ENCODE measurements around the gene TRABD2B. TPM values are rescaled to one million over a fixed set of nuclear protein-coding genes. Genes with fewer than 3 reads are reported as not detected.

The TRABD2B gene
- total and polyA plus RNA-seq, 7 donors, result 0.08 to 0.76 (median 0.42) TPM

DNA sequence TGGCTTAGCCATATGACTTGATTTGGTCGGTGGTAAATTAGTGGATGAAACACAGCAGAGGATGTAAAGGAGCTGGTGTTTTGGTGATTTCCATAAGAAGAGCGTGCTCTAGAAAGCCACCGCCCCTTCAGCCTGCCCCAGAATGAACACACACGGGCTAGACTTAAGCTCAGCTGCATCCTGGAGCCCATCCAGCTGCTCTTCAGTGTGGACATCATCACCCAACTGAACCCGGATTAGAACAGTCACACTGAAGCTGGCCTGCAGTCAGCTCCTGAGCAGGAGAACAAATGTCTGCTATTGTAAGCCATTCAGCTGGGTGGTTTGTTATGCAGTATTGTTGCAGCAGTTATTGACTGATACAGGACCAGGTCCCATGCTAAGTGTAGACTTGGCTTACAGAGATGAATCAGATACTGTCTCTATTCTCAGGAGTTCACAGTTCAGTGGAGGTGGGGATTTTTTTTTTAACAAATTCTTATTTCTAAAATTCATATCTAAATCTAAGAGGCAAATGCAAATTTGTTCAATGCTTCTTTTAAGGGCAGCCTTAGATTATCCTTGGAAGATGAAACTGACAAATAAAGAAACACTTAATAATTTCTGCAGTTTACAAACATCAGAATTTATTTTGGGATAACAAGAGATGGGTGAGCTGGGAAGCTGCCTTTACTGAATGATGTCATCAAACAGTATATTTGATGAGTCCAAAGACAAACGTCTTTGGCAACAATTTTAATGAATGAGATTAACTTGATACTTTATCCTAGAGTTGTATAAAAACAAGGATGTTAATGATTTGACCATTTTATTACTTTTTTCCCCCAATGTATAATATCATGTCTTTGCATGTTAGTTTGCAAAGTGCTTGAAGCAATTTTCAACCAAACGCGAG lies 251.2 kb downstream of the TRABD2B start:
- intact Hi-C loops (cut with DNase I), result no loop called here

DNA sequence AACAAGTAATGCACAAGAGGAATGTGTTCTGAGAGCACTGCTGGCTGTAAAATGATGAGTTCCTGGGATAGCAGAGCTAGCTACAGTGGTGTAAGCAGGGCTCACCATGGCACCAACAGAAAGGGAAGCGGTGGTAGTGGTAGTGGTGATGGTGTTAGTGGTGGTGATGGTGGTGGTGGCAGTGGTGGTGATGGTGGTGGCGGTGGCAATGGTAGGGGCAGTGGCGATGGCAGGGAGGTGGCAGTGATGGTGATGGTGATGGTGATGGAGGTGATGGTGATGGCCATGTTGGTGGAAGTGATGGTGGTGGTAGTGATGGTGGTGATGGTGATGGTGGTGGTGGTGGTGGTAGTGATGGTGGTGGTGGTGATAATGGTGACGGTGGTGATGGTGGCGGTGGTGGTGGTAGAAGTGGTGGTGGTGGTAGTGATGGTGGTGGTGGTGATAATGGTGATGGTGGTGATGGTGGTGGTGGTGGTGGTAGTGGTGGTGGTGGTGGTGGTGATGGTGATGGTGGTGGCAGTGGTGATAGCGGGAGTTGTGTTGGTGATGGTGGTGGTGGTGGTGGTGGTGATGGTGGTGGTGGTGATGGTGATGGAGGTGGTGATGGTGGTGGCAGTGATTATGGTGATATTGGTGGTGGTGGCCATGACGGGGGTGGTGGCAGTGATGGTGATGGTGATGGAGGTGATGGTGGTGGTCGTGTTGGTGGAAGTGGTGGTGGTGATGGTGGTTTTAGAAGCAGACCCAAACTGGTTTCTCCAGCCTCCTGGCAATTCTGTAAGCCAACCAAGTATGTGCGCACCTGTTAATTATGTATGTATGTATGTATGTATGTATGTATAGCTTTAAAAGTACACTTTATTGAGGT lies 254.1 kb downstream of the TRABD2B start:
- TF ChIP-seq, protein P1, sequence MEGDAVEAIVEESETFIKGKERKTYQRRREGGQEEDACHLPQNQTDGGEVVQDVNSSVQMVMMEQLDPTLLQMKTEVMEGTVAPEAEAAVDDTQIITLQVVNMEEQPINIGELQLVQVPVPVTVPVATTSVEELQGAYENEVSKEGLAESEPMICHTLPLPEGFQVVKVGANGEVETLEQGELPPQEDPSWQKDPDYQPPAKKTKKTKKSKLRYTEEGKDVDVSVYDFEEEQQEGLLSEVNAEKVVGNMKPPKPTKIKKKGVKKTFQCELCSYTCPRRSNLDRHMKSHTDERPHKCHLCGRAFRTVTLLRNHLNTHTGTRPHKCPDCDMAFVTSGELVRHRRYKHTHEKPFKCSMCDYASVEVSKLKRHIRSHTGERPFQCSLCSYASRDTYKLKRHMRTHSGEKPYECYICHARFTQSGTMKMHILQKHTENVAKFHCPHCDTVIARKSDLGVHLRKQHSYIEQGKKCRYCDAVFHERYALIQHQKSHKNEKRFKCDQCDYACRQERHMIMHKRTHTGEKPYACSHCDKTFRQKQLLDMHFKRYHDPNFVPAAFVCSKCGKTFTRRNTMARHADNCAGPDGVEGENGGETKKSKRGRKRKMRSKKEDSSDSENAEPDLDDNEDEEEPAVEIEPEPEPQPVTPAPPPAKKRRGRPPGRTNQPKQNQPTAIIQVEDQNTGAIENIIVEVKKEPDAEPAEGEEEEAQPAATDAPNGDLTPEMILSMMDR (IDR thresholded peaks at IDR 0.05), result no peak
- Histone ChIP-seq H3K36me3 (ENCODE audit: insufficient read depth in 1 of 2, low read depth in 1 of 2) (no peaks in the 10 kb centered on the region), H3K9me3 (peaks cover 7% of the 10 kb centered on the region), H3K27me3 (ENCODE audit: insufficient read depth in 3 of 3, low read length in 2 of 3) (peaks cover 0 to 5% (median 3%) of the 10 kb centered on the region in 3 donors), H3K27ac (no peak overlapping the region), H3K4me1 (no peaks in the 10 kb centered on the region), H3K4me3 (no peak overlapping the region)
- intact Hi-C loops (cut with DNase I), result no loop called here
- no peak for ATAC-seq
- WGBS, 3 donors, result 85 to 88% (median 86%) methylated on average over 9 of the region's 9 CpGs
- DNase-seq, result no peak

More for the DNA sequence above, 251.2 kb downstream of the TRABD2B start:
- H3K4me1 ChIP-seq, result no peaks in the 10 kb centered on the region
- H3K9me3 ChIP-seq, result peaks cover 5% of the 10 kb centered on the region
- H3K27me3 ChIP-seq (ENCODE audit: insufficient read depth in 3 of 3, low read length in 2 of 3), result peaks cover 0 to 3% (median 3%) of the 10 kb centered on the region in 3 donors
- no peak overlapping the region for H3K4me3 ChIP-seq
- WGBS, 3 donors, result 44 to 52% (median 49%) methylated on average over 8 of the region's 8 CpGs
- DNase-seq, result no peak
- H3K27ac ChIP-seq, result no peak overlapping the region
- ATAC-seq, result no peak
- TF ChIP-seq, protein P1 (IDR thresholded peaks at IDR 0.05), result no peak
- no peaks in the 10 kb centered on the region for H3K36me3 ChIP-seq (ENCODE audit: insufficient read depth in 1 of 2, low read depth in 1 of 2)

DNA sequence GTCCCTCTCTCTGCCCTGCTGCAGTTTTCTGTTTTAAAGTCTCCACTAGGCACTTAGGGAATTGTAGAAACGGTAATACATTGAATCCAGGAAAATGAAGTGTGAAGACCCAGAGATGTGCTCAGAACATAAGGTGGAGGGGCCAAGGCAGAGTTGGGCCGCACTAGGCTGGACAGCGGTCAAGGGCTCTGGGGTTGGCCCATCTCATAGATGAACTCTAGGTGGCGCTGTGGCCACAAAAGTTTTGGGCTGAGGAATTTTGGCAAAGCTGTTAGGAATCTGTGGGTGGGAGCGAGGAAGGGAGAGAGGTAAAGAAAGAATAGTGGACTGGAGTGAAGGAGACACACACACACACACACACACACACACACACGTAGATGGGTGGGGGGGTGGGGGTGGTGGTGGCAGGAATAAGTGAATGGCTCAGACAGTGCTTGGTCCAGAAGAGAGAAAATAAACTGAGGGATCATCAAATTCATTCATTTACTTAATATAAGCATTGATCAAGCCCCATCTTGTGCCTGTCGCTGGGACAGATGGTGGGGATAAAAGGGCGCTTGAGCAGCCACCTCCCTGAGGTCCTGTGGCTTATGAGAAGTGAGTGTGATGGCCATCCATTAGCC lies 258.5 kb downstream of the TRABD2B start:
- intact Hi-C loops (cut with DNase I), result loop anchor here in 1 of 2 donors (2.0 kb wide), 1 partner anchor 318 kb away; no protein-coding TSS in a partner anchor
- H3K9me3 ChIP-seq, result peaks cover 7% of the 10 kb centered on the region
- H3K4me3 ChIP-seq, result no peak overlapping the region
- DNase-seq, result peak; percentile 45 to 64
- WGBS, 3 donors, result 15 to 22% (median 16%) methylated on average over 7 to 8 of the region's 8 CpGs
- H3K36me3 ChIP-seq (ENCODE audit: insufficient read depth in 1 of 2, low read depth in 1 of 2), result no peaks in the 10 kb centered on the region
- peak in 3 of 4 donors; percentile 66 to 72 (median 71) for ATAC-seq
- H3K27ac ChIP-seq, result no peak overlapping the region
- H3K27me3 ChIP-seq (ENCODE audit: insufficient read depth in 3 of 3, low read length in 2 of 3), result peaks cover 0 to 17% (median 3%) of the 10 kb centered on the region in 3 donors
- TF ChIP-seq, protein P1 (IDR thresholded peaks at IDR 0.05), result peak; percentile 60
- H3K4me1 ChIP-seq, result no peaks in the 10 kb centered on the region

DNA sequence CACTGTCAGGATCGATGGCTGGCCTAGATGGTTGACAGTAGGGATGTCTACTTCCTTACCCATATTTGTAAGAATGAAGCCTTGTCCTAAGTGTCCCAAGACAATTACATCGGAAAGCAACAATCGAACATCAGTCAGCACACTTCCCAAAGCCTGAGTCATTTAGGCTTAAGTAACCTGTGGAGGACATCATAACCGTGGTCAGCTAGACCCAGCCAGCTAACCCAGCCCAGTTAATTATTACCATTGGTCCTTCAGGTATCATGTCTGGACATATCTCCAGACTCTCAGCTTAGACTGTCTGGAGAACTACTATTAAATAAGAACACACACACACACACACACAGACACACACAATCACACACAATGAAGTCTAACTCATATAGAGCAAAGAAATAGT lies 264.7 kb downstream of the TRABD2B start:
- H3K27me3 ChIP-seq (ENCODE audit: insufficient read depth in 3 of 3, low read length in 2 of 3), result peaks cover 4 to 22% (median 7%) of the 10 kb centered on the region in 3 donors
- intact Hi-C loops (cut with DNase I), result no loop called here
- ATAC-seq, result no peak

More for the DNA sequence above, 264.7 kb downstream of the TRABD2B start:
- no peak for DNase-seq
- 69 to 72% (median 71%) methylated on average over 4 of the region's 4 CpGs for WGBS, 3 donors
- H3K4me1 ChIP-seq, result no peaks in the 10 kb centered on the region
- H3K9me3 ChIP-seq, result no peaks in the 10 kb centered on the region
- no peak overlapping the region for H3K4me3 ChIP-seq
- no peak overlapping the region for H3K27ac ChIP-seq
- no peaks in the 10 kb centered on the region for H3K36me3 ChIP-seq (ENCODE audit: insufficient read depth in 1 of 2, low read depth in 1 of 2)
- TF ChIP-seq, protein P1 (IDR thresholded peaks at IDR 0.05), result no peak

All from psoas muscle (tissue), 8 donors.